ENCODE measurements around the gene SLC35A3.
A peak's percentile ranks its signal among the peaks of the same experiment; 100 is the strongest.

Gene SLC35A3

DNA sequence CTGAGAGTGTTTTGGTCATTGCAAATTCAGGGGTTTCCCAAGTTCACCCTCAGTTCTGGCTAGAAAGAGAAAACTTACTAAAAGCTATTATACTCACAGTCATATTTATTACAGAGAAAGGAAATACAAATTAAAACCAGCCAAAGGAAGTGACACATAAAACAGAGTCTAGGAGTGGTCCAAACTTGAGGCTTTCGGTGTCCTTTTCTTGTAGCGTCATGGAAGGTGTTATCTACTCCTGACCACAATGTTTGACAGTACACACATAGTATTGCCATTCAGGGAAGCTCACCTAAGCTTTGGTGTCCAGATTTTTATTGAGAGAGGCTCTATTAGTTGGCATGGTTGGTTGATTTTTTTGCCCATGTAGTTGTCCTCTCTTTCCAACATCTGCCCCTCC is 59.0 kb downstream of the SLC35A3 start:
- H3K4me3 ChIP-seq (replicated peaks in 1 of 2; ENCODE audit: low read depth in 2 of 2, low read length in 2 of 2) = no peak overlapping the region
- no peak for DNase-seq (ENCODE audit: low read depth in 2 of 2)
- TF ChIP-seq, protein P1, sequence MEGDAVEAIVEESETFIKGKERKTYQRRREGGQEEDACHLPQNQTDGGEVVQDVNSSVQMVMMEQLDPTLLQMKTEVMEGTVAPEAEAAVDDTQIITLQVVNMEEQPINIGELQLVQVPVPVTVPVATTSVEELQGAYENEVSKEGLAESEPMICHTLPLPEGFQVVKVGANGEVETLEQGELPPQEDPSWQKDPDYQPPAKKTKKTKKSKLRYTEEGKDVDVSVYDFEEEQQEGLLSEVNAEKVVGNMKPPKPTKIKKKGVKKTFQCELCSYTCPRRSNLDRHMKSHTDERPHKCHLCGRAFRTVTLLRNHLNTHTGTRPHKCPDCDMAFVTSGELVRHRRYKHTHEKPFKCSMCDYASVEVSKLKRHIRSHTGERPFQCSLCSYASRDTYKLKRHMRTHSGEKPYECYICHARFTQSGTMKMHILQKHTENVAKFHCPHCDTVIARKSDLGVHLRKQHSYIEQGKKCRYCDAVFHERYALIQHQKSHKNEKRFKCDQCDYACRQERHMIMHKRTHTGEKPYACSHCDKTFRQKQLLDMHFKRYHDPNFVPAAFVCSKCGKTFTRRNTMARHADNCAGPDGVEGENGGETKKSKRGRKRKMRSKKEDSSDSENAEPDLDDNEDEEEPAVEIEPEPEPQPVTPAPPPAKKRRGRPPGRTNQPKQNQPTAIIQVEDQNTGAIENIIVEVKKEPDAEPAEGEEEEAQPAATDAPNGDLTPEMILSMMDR (IDR thresholded peaks at IDR 0.05; ENCODE audit: low read depth, low read length) = no peak

DNA sequence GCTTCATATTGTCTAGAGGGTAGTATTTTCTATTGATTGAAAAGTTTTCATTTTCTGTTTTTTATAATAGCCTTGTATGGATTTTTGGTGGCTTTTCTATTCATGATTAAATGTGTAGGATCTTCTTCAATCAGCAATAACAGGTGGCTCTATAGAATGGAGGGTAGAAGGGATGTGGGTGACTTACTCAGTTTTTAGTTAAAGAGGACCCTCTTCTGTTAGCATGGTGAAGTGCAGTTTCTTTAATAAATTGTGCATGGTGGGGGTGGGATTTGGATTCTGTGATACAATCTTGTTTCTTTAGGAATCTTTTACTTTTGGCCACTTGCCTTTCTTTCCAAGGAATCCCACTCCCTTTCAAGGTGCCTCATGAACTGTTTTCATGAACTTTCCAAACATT is 64.7 kb downstream of the SLC35A3 start:
- peak; percentile 53 to 57 for DNase-seq (ENCODE audit: low read depth in 2 of 2)
- H3K4me3 ChIP-seq (replicated peaks in 1 of 2; ENCODE audit: low read depth in 2 of 2, low read length in 2 of 2) = no peak overlapping the region
- TF ChIP-seq, protein P1 (IDR thresholded peaks at IDR 0.05; ENCODE audit: low read depth, low read length) = peak; percentile 38

DNA sequence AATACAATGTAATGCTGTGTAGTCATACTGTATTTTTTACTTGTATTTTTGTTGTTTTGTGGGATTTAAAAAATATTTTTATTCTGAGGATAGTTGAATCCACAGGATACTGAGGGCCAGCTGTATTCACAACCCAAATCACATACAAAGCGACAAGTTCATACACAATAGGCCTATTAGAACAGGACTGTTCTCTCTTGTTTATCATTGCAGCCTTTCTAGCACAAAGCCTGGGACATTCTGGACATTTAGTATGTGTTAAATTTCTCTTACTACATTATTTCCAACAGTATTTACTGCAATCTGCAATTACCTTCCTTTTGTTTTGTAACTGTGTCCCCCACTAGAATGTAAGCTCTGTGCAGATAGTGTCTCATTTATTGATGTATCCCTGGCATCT is 65.4 kb downstream of the SLC35A3 start:
- no peak for DNase-seq (ENCODE audit: low read depth in 2 of 2)
- TF ChIP-seq, protein P1 (IDR thresholded peaks at IDR 0.05; ENCODE audit: low read depth, low read length) = no peak

DNA sequence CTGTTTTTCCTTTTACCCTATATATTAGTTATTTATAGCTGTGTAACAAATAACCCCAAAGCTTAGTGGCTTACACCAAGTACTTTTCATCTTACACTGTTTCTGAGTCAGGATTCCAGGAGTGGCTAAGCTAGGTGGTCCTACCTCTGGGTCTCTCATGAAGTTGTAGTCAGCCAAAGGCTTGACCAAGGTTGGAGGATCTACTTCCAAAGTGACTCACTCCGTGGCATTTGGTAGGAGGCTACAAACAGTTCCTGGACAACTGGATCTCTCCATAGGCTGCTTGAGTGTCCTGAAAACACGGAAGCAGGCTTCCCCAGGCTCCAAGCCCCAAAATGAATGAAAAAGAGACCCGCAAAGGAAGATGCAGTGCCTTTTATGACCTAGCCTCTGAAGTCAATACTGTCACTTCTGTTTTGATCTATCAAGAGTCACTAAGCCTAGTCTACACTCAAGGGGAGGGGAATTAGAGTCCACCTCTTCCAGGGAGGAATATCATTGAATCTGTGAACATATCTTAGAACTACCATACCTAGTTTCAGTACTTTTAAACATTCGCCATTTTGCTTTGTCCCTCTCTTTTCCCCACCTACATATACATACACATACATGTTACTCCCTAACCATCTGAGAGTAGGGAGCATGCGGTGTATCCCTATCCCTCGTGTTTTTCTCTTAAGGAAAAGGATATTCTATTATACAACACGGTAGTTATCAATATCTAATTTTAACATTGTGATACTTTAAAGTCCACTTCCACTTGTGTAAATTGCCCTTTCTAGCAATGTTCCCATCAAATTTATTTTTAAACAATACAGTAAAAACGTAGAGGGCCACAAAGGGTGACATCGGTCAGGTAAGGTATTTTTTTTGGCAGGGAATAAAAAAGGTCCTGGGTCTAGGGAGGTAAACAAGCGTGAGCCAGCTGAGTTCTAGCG is 67.2 kb downstream of the SLC35A3 start:
- peak; percentile 51 to 72 for DNase-seq (ENCODE audit: low read depth in 2 of 2)
- peak overlapping the region; percentile 85 to 89 for H3K4me3 ChIP-seq (replicated peaks in 1 of 2; ENCODE audit: low read depth in 2 of 2, low read length in 2 of 2)
- TF ChIP-seq, protein P1 (IDR thresholded peaks at IDR 0.05; ENCODE audit: low read depth, low read length) = no peak

More for the DNA sequence above, 65.4 kb downstream of the SLC35A3 start:
- no peak overlapping the region for H3K4me3 ChIP-seq (replicated peaks in 1 of 2; ENCODE audit: low read depth in 2 of 2, low read length in 2 of 2)

DNA sequence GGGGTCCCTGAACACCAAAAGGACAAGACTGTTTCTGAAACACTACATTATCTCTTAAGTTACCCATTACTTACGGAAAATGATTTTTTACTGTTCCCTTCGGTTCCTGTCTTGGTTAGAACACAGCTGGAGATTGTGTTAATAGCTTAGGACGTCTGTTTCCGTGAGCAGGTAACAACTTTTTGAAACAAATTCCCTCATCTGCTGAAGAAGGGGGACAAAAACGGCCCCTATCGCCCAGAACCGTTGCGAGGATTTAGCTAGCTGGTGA is 67.8 kb downstream of the SLC35A3 start:
- TF ChIP-seq, protein P1 (IDR thresholded peaks at IDR 0.05; ENCODE audit: low read depth, low read length) = no peak
- peak overlapping the region; percentile 85 to 89 for H3K4me3 ChIP-seq (replicated peaks in 1 of 2; ENCODE audit: low read depth in 2 of 2, low read length in 2 of 2)
- no peak for DNase-seq (ENCODE audit: low read depth in 2 of 2)

DNA sequence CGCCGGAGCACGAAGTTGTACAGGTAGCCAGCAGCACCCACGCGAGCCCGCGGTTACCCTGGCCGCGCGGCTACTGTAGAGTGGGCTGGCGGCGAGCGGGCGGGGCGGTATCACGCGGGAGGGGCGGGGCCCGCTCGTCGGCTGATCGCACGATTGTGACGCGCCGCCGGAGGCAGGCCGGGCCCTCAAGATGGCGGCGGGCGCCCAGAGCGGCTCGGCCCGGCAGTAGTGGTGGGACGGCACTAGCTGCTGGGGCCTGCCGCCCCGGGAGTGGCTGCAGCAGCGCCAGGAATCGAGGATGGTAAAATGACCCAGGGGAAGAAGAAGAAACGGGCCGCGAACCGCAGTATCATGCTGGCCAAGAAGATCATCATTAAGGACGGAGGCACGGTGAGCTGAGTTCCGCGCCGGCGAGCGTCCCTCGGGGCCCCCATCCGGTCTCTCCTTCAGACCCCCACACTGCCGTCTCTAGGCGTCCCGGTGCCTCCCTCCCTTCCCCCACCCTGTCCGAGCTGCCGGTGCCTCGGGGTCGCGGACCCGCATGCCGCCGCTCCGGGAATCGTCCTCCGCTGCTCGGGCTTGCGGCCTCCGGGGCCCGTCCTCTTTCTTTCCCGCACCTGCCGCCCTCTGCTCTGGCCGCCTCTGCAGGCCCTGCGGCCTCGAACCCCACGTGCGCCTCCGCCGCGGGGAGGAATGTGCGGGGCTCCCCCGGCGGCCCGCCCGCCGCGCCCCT is 68.3 kb downstream of the SLC35A3 start:
- H3K4me3 ChIP-seq (replicated peaks in 1 of 2; ENCODE audit: low read depth in 2 of 2, low read length in 2 of 2) = peak overlapping the region; percentile 85 to 89
- TF ChIP-seq, protein P1 (IDR thresholded peaks at IDR 0.05; ENCODE audit: low read depth, low read length) = no peak

More for the DNA sequence above, 68.3 kb downstream of the SLC35A3 start:
- peak; percentile 84 to 91 for DNase-seq (ENCODE audit: low read depth in 2 of 2)
